CD4-positive, alpha-beta T cell treated with Interleukin-15 for 4 hours (primary cell): ENCODE data around the gene IKZF4.
"Not testable (repeated sequence)": the region's sequence is repeated elsewhere in the genome, so short reads cannot be mapped to it uniquely, and the experiment has no call there.

Experiments used
- DNase-seq: peaks from one replicate; pipeline ENCODE4 v3.0.0-alpha.2; 2020; ENCODE audit warnings: low spot score

Gene IKZF4

GRCh38 chr12:55999522-55999921, 21.3 kb upstream of the IKZF4 start:
- not testable (repeated sequence) for DNase-seq

GRCh38 chr12:55999999-56000540, 20.8 kb upstream of the IKZF4 start:
- not testable (repeated sequence) for DNase-seq

- DNase-seq: no peak
Measured at GRCh38 chr12:56001487-56002100, 19.2 kb upstream of the IKZF4 start.

- DNase-seq: not testable (repeated sequence)
Measured at GRCh38 chr12:56003376-56003775, 17.5 kb upstream of the IKZF4 start.

- no peak for DNase-seq
Measured at GRCh38 chr12:56004211-56004610, 16.6 kb upstream of the IKZF4 start.

- peak; percentile 55 for DNase-seq
Measured at GRCh38 chr12:56007564-56008559, 13.0 kb upstream of the IKZF4 start.

- no peak for DNase-seq
Measured at GRCh38 chr12:56010111-56010570, 10.7 kb upstream of the IKZF4 start.

- no peak for DNase-seq
Measured at GRCh38 chr12:56011509-56012090, 9.2 kb upstream of the IKZF4 start.

- no peak for DNase-seq
Measured at GRCh38 chr12:56013482-56013881, 7.4 kb upstream of the IKZF4 start.

GRCh38 chr12:56014205-56014604, 6.6 kb upstream of the IKZF4 start:
- no peak for DNase-seq

GRCh38 chr12:56017181-56017580, 3.7 kb upstream of the IKZF4 start:
- DNase-seq: no peak

- no peak for DNase-seq
Measured at GRCh38 chr12:56018356-56018755, 2.5 kb upstream of the IKZF4 start.

- DNase-seq: no peak
Measured at GRCh38 chr12:56021889-56022497, 1.1 kb downstream of the IKZF4 start.

- no peak for DNase-seq
Measured at GRCh38 chr12:56028511-56029165, 7.8 kb downstream of the IKZF4 start.

- DNase-seq: no peak
Measured at GRCh38 chr12:56029166-56029519, 8.3 kb downstream of the IKZF4 start.

GRCh38 chr12:56029666-56030293, 8.9 kb downstream of the IKZF4 start:
- DNase-seq: peak; percentile 55

- peak; percentile 22 for DNase-seq
Measured at GRCh38 chr12:56031987-56032386, 11.1 kb downstream of the IKZF4 start.

- DNase-seq: no peak
Measured at GRCh38 chr12:56034586-56035332, 13.9 kb downstream of the IKZF4 start.

GRCh38 chr12:56037161-56037560, 16.3 kb downstream of the IKZF4 start:
- DNase-seq: no peak

GRCh38 chr12:56038022-56038655, 17.3 kb downstream of the IKZF4 start:
- DNase-seq: no peak
